ENCODE results near the gene DQX1. TPM values are rescaled to one million over a fixed set of nuclear protein-coding genes. Genes with fewer than 3 reads are reported as not detected.
A peak's percentile ranks its signal among the peaks of the same experiment; 100 is the strongest.

Gene DQX1
- total and polyA plus RNA-seq, 9 of the 15 experiments (the other 6 are each of a cell fraction or from before 2014, with no cell fraction given) = 0.04 to 0.38 (median 0.18) TPM; not detected in 1

DNA sequence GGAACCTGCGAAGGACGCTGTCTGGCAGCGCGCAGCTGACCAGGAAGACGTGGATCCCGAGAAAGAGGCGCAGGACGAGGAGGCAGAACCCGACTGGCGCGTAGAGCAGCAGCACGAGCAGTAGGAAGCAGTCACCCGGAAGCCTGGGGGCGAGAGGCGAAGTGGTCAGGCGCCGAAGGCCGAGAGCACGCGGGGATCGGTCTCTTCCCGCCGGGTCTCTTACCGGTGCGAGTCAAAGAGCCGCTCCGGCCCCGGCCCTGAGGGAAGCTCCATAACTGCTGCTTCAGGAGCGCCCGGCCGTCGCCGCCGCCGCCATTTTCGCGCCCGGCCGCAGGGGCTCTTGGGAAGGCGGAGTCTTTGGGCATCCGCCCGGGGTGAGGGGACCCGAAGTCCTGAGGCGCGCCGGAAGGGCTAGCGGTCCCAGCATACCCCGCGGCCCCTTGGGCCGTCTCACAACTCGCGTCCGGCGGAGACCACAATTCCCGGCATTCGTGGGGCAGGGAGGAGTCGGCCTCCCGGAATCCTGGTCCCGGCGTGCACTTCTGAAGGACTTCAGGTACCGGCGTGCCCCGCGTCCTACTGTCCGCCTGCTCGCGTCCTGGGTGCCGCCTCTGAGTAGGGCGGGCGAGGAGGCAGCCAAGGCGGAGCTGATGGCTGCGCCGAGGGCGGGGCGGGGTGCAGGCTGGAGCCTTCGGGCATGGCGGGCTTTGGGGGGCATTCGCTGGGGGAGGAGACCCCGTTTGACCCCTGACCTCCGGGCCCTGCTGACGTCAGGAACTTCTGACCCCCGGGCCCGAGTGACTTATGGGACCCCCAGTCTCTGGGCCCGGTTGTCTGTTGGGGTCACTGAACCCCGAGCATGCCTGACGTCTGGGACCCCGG lies 3.6 kb upstream of the DQX1 start, which contains the start of the genes AUP1 and HTRA2 (continued):
- peak in 1 of 2 experiments; percentile 85; a peak in 2 of 4 replicates for TF ChIP-seq ZNF639 (CRISPR knock-in tag; conservative IDR thresholded peaks at IDR 0.05 in 1 of 2, IDR thresholded peaks at IDR 0.05 in 1 of 2)
- no peak for TF ChIP-seq ZNF57 (CRISPR knock-in tag; IDR thresholded peaks at IDR 0.05)
- peak; percentile 61; the same call in 1 of the 2 replicates for TF ChIP-seq MXI1 (IDR thresholded peaks at IDR 0.05; ENCODE audit: low read depth, low read length)
- TF ChIP-seq ZNF445 (CRISPR knock-in tag; IDR thresholded peaks at IDR 0.05; ENCODE audit: low read depth) = no peak
- TF ChIP-seq MEIS2 (IDR thresholded peaks at IDR 0.05; ENCODE audit: partially characterized antibody) = no peak
- TF ChIP-seq ZNF586 (CRISPR knock-in tag; conservative IDR thresholded peaks at IDR 0.05) = no peak
- TF ChIP-seq KDM4B (IDR thresholded peaks at IDR 0.05; ENCODE audit: borderline replicate concordance in 2 of 2, low read depth in 1 of 2) = peak in 1 of 2 experiments; percentile 69; a peak in 2 of 4 replicates
- TF ChIP-seq ZNF699 (CRISPR knock-in tag; IDR thresholded peaks at IDR 0.05; ENCODE audit: insufficient replicate concordance) = no peak
- no peak for TF ChIP-seq ZSCAN29 (IDR thresholded peaks at IDR 0.05)
- peak; percentile 78; the same call in 1 of the 2 replicates for TF ChIP-seq MTA1 (IDR thresholded peaks at IDR 0.05; ENCODE audit: borderline replicate concordance)
- no peak for TF ChIP-seq ZNF174 (CRISPR knock-in tag; IDR thresholded peaks at IDR 0.05)
- TF ChIP-seq HNRNPLL (IDR thresholded peaks at IDR 0.05; ENCODE audit: low read depth, low read length, poor library complexity, severe bottlenecking) = peak; percentile 65
- peak; percentile 94 for TF ChIP-seq FIP1L1 (IDR thresholded peaks at IDR 0.05; ENCODE audit: low read depth, low read length, poor library complexity, severe bottlenecking)
- TF ChIP-seq TBP (optimal IDR thresholded peaks at IDR 0.05; ENCODE audit: low read depth, low read length) = peak; percentile 81
- no peak for TF ChIP-seq MED1 (CRISPR knock-in tag; IDR thresholded peaks at IDR 0.05; ENCODE audit: borderline replicate concordance)
- TF ChIP-seq DNMT1 (IDR thresholded peaks at IDR 0.05) = no peak
- no peak for TF ChIP-seq TCFL5 (CRISPR knock-in tag; conservative IDR thresholded peaks at IDR 0.05)
- TF ChIP-seq, protein P1, sequence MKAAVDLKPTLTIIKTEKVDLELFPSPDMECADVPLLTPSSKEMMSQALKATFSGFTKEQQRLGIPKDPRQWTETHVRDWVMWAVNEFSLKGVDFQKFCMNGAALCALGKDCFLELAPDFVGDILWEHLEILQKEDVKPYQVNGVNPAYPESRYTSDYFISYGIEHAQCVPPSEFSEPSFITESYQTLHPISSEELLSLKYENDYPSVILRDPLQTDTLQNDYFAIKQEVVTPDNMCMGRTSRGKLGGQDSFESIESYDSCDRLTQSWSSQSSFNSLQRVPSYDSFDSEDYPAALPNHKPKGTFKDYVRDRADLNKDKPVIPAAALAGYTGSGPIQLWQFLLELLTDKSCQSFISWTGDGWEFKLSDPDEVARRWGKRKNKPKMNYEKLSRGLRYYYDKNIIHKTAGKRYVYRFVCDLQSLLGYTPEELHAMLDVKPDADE (conservative IDR thresholded peaks at IDR 0.05; ENCODE audit: control insufficient read depth, low read depth, low read length) = peak; percentile 99
- peak; percentile 83 to 97 (median 94) for TF ChIP-seq YY1 (IDR thresholded peaks at IDR 0.05; ENCODE audit: borderline replicate concordance in 1 of 3, control insufficient read depth in 1 of 3, extremely low read depth in 1 of 3, insufficient read depth in 3 of 3, insufficient read length in 1 of 3, insufficient replicate concordance in 2 of 3, low read depth in 1 of 3, low read length in 2 of 3)
- TF ChIP-seq RBM17 (IDR thresholded peaks at IDR 0.05; ENCODE audit: borderline replicate concordance, low read depth, low read length) = no peak
- no peak for TF ChIP-seq ZNF507 (tag; conservative IDR thresholded peaks at IDR 0.05)
- TF ChIP-seq MCM3 (IDR thresholded peaks at IDR 0.05) = no peak
- TF ChIP-seq ZNF41 (CRISPR knock-in tag; conservative IDR thresholded peaks at IDR 0.05) = no peak
- no peak for TF ChIP-seq NFYB (IDR thresholded peaks at IDR 0.05; ENCODE audit: extremely low read depth, insufficient read length)
- peak; percentile 72 for TF ChIP-seq SP1 (CRISPR knock-in tag; IDR thresholded peaks at IDR 0.05)

Data from K562 (cell line).